AG04449 (cell line): ENCODE measurements around the gene DENND1A.

ENCODE experiments used
- CTCF ChIA-PET: fragments of 350-600 bp; formaldehyde crosslinking; extraction: SDS; loops from one replicate; lab custom pipeline; 2021; ENCODE audit warnings: antibody characterized with exemption; lab: Yijun Ruan, JAX
- POLR2A ChIA-PET: fragments of 400-600, 350-600 bp; formaldehyde crosslinking; extraction: SDS; loops from one replicate; lab custom pipeline; 2020; ENCODE audit warnings: antibody characterized with exemption, inconsistent platforms; lab: Yijun Ruan, JAX
- DNase-seq: peaks from one replicate; pipeline ENCODE4 v3.0.0-alpha.2; 2010; ENCODE audit warnings: low read depth, low spot score
- H3K4me3 ChIP-seq: 2 replicates; pipeline ENCODE4 v1.5.1; 2011; ENCODE audit warnings: low read depth, mild to moderate bottlenecking, control low read depth, low read length
- CTCF ChIP-seq: IDR thresholded peaks from one replicate; pipeline ENCODE4 v1.5.1; 2011; ENCODE audit warnings: mild to moderate bottlenecking, moderate library complexity, low read length, control low read depth, inconsistent platforms; ENCODE audit not compliant: insufficient read depth; ENCODE audit errors: missing control alignments

The DENND1A gene

GRCh38 chr9:123514766-123515165 lies 415.2 kb downstream of the DENND1A start:
- ChIA-PET CTCF (no interaction called here), POLR2A (no interaction called here)
- TF ChIP-seq CTCF, result no peak
- DNase-seq, result no peak
- H3K4me3 ChIP-seq, result no peak overlapping the region

GRCh38 chr9:123513554-123513953 lies 416.4 kb downstream of the DENND1A start:
- no peak overlapping the region for H3K4me3 ChIP-seq
- DNase-seq, result no peak
- ChIA-PET CTCF (no interaction called here), POLR2A (no interaction called here)
- no peak for TF ChIP-seq CTCF

- CTCF ChIA-PET, result interaction anchor here (1.1 kb wide), 1 partner anchor 10 kb away, joined by 3 read pairs; no protein-coding TSS in a partner anchor
- no peak for DNase-seq
- POLR2A ChIA-PET, result no interaction called here
Measured at GRCh38 chr9:123511326-123512277, 418.3 kb downstream of the DENND1A start.

GRCh38 chr9:123509646-123510045 lies 420.3 kb downstream of the DENND1A start:
- no peak for DNase-seq
- no peak for TF ChIP-seq CTCF
- H3K4me3 ChIP-seq, result no peak overlapping the region
- CTCF ChIA-PET, result no interaction called here
- POLR2A ChIA-PET, result no interaction called here

More at GRCh38 chr9:123511326-123512277, 418.3 kb downstream of the DENND1A start:
- H3K4me3 ChIP-seq, result no peak overlapping the region
- no peak for TF ChIP-seq CTCF

GRCh38 chr9:123508048-123508447 lies 421.9 kb downstream of the DENND1A start:
- CTCF ChIA-PET, result no interaction called here
- POLR2A ChIA-PET, result no interaction called here
- no peak for DNase-seq
- no peak for TF ChIP-seq CTCF
- no peak overlapping the region for H3K4me3 ChIP-seq

GRCh38 chr9:123505496-123505895 lies 424.4 kb downstream of the DENND1A start:
- DNase-seq, result no peak
- ChIA-PET CTCF (interaction anchor here (1.3 kb wide), 1 partner anchor 11 kb away, joined by 3 read pairs; no protein-coding TSS in a partner anchor), POLR2A (no interaction called here)
- no peak for TF ChIP-seq CTCF
- H3K4me3 ChIP-seq, result no peak overlapping the region
